ENCODE data around the gene ERN1.

ERN1 gene

GRCh38 chr17:64134216-64134970 is 4.4 kb upstream of the ERN1 start:
- no peak for DNase-seq

- peak; percentile 73 for DNase-seq
Measured at GRCh38 chr17:64133546-64134215, 3.7 kb upstream of the ERN1 start.

GRCh38 chr17:64131606-64132270 is 1.8 kb upstream of the ERN1 start:
- DNase-seq = no peak

- peak; percentile 67 for DNase-seq
Measured at GRCh38 chr17:64130559-64131001, 636 bp upstream of the ERN1 start.

GRCh38 chr17:64129515-64129764 is 504 bp downstream of the ERN1 start:
- no peak for DNase-seq

- DNase-seq = no peak
Measured at GRCh38 chr17:64128787-64129514, 993 bp downstream of the ERN1 start.

GRCh38 chr17:64126918-64127317 is 3.0 kb downstream of the ERN1 start:
- no peak for DNase-seq

- DNase-seq = no peak
Measured at GRCh38 chr17:64125937-64126336, 4.0 kb downstream of the ERN1 start.

GRCh38 chr17:64124609-64125008 is 5.3 kb downstream of the ERN1 start:
- DNase-seq = no peak

- no peak for DNase-seq
Measured at GRCh38 chr17:64123114-64123513, 6.8 kb downstream of the ERN1 start.

GRCh38 chr17:64120972-64121786 is 8.8 kb downstream of the ERN1 start:
- peak; percentile 43 for DNase-seq

- no peak for DNase-seq
Measured at GRCh38 chr17:64120159-64120810, 9.7 kb downstream of the ERN1 start.

GRCh38 chr17:64117981-64118979 is 11.7 kb downstream of the ERN1 start:
- no peak for DNase-seq

- no peak for DNase-seq
Measured at GRCh38 chr17:64115822-64116534, 14.0 kb downstream of the ERN1 start.

GRCh38 chr17:64115043-64115698 is 14.8 kb downstream of the ERN1 start:
- no peak for DNase-seq

- DNase-seq = no peak
Measured at GRCh38 chr17:64113006-64113405, 16.9 kb downstream of the ERN1 start.

- no peak for DNase-seq
Measured at GRCh38 chr17:64111831-64112230, 18.1 kb downstream of the ERN1 start.

GRCh38 chr17:64110379-64111152 is 19.4 kb downstream of the ERN1 start:
- no peak for DNase-seq

GRCh38 chr17:64109400-64109799 is 20.5 kb downstream of the ERN1 start:
- no peak for DNase-seq
